Measurements from ENCODE around the gene TMEM132D. TPM values are rescaled to one million over a fixed set of nuclear protein-coding genes. Genes with fewer than 3 reads are reported as not detected.

TMEM132D gene
- total and polyA plus RNA-seq, 2 donors (not counting 3 experiments of a cell fraction or from before 2014, with no cell fraction given): not detected

GRCh38 chr12:129258781-129259318, 645.0 kb downstream of the TMEM132D start:
- BruUV-seq (replicated peaks): no TSS peak
- intact Hi-C loops (cut with micrococcal nuclease): no loop called here
- no peak overlapping the region for H3K9ac ChIP-seq (replicated peaks; ENCODE audit: extremely low read depth, insufficient read depth, low read length)
- no peak overlapping the region for H3K4me3 ChIP-seq (replicated peaks in 1 of 3; ENCODE audit: insufficient read depth in 1 of 3, low read depth in 1 of 3, low read length in 3 of 3)
- dilution Hi-C loops (cut with MboI; ENCODE audit: extremely low pct_ligation_motif_present, low sequenced_read_pairs): no loop called here
- TF ChIP-seq FOS (IDR thresholded peaks at IDR 0.05; ENCODE audit: borderline replicate concordance, insufficient read depth, low read length): no peak
- no peak for TF ChIP-seq POLR2A (IDR thresholded peaks at IDR 0.05; ENCODE audit: low read depth, low read length)
- no peak for TF ChIP-seq MYC (IDR thresholded peaks at IDR 0.05; ENCODE audit: low read depth, low read length)
- TF ChIP-seq MAX (IDR thresholded peaks at IDR 0.05; ENCODE audit: insufficient read depth, insufficient read length): no peak
- TF ChIP-seq CTCF (IDR thresholded peaks at IDR 0.05; ENCODE audit: extremely low read depth in 1 of 2, insufficient read depth in 1 of 2, low read depth in 1 of 2, low read length in 2 of 2): no peak
- TF ChIP-seq EZH2 (IDR thresholded peaks at IDR 0.05; ENCODE audit: borderline replicate concordance, low read depth, low read length, severe bottlenecking): no peak
- TF ChIP-seq GATA2 (IDR thresholded peaks at IDR 0.05; ENCODE audit: insufficient read depth, insufficient read length, low read depth, low read length): no peak
- TF ChIP-seq POLR2AphosphoS5 (IDR thresholded peaks at IDR 0.05; ENCODE audit: insufficient read depth, low read depth, low read length): no peak
- no peak for TF ChIP-seq JUN (IDR thresholded peaks at IDR 0.05; ENCODE audit: borderline replicate concordance, insufficient read depth, insufficient read length, low read depth)
- no peaks in the 10 kb centered on the region for H4K20me1 ChIP-seq (replicated peaks; ENCODE audit: control insufficient read depth, extremely low read depth, insufficient read depth, low read length)
- no peak overlapping the region for H3K27ac ChIP-seq (ENCODE audit: insufficient read depth, low read depth, low read length)
- no peak overlapping the region for H3K4me2 ChIP-seq (ENCODE audit: insufficient read depth, low read length)
- DNase-seq (ENCODE audit: low read depth, low spot score): no peak
- H3K9me3 ChIP-seq (replicated peaks; ENCODE audit: control insufficient read depth, insufficient read depth, low read length): peaks cover 4% of the 10 kb centered on the region
- H3K27me3 ChIP-seq (ENCODE audit: control insufficient read depth in 2 of 2, insufficient read depth in 2 of 2, low read length in 2 of 2): no peaks in the 10 kb centered on the region
- H3K36me3 ChIP-seq (ENCODE audit: control insufficient read depth in 2 of 2, extremely low read depth in 1 of 2, insufficient read depth in 2 of 2, low read length in 2 of 2): no peaks in the 10 kb centered on the region
- no peaks in the 10 kb centered on the region for H3K9me1 ChIP-seq (replicated peaks; ENCODE audit: control insufficient read depth, extremely low read depth, insufficient read depth, low read length)
- no peaks in the 10 kb centered on the region for H3K4me1 ChIP-seq (ENCODE audit: control insufficient read depth, extremely low read depth, insufficient read depth, low read length)
- ChIA-PET POLR2A (no interaction called here), CTCF (no interaction called here)
- H3K79me2 ChIP-seq (ENCODE audit: control insufficient read depth, insufficient read depth, low read length): no peaks in the 10 kb centered on the region
- no peak for FAIRE-seq
- no peak overlapping the region for H2AFZ ChIP-seq (ENCODE audit: low read depth, low read length)
